Colonic mucosa (tissue), 4 donors: ENCODE data around the gene KDM3A. TPM values are rescaled to one million over a fixed set of nuclear protein-coding genes. Genes with fewer than 3 reads are reported as not detected.

Experiments used
- DNase-seq: peaks from one replicate; pipeline ENCODE4 v3.0.0-alpha.2; 2020
- H3K27ac ChIP-seq: fragments of 200-600 bp; one replicate; pipeline ENCODE4 v1.8.0; 2021
- H3K27me3 ChIP-seq: fragments of 200-600 bp; one replicate; pipeline ENCODE4 v1.8.0; 2021
- H3K36me3 ChIP-seq: fragments of 200-600 bp; one replicate; pipeline ENCODE4 v1.8.0; 2021
- H3K4me1 ChIP-seq: fragments of 200-600 bp; one replicate; pipeline ENCODE4 v1.8.0; 2021; ENCODE audit warnings: mild to moderate bottlenecking
- H3K4me3 ChIP-seq: fragments of 200-600 bp; one replicate; pipeline ENCODE4 v1.8.0; 2021
- H3K9ac ChIP-seq, 2 donors: one replicate each; pipeline ENCODE4 v1.7.0; 2013; ENCODE audit warnings: control low read depth in 2 of 2, low read depth in 2 of 2, low read length in 2 of 2
- H3K9me3 ChIP-seq: fragments of 200-600 bp; one replicate; pipeline ENCODE4 v1.8.0; 2021
- CTCF ChIP-seq: fragments of 200-600 bp; IDR thresholded peaks from one replicate; pipeline ENCODE4 v1.8.0; 2022; ENCODE audit warnings: antibody characterized with exemption, mild to moderate bottlenecking
- intact Hi-C: fragments of 100-400 bp; cut with DNase I; formaldehyde crosslinking; loops from one replicate; pipeline ENCODE4 v1.14.1; 2022
- total RNA-seq, 2 donors: library from RNA; stranded (reverse); fragmentation: NEBNext Ultra II Directional in 1 of 2; extraction: Animal tissue kit (Norgen Biotek cat#: 25700) in 1 of 2; gene quantifications; one replicate each; pipeline ENCODE4 v1.2.1, GENCODE V29; 2021
- donor health status: healthy.
- donor health status: DM: no; HTN: no; CAD: no.
- donor health status: DM: no; HTN: no; CAD: no.

KDM3A gene, protein sequence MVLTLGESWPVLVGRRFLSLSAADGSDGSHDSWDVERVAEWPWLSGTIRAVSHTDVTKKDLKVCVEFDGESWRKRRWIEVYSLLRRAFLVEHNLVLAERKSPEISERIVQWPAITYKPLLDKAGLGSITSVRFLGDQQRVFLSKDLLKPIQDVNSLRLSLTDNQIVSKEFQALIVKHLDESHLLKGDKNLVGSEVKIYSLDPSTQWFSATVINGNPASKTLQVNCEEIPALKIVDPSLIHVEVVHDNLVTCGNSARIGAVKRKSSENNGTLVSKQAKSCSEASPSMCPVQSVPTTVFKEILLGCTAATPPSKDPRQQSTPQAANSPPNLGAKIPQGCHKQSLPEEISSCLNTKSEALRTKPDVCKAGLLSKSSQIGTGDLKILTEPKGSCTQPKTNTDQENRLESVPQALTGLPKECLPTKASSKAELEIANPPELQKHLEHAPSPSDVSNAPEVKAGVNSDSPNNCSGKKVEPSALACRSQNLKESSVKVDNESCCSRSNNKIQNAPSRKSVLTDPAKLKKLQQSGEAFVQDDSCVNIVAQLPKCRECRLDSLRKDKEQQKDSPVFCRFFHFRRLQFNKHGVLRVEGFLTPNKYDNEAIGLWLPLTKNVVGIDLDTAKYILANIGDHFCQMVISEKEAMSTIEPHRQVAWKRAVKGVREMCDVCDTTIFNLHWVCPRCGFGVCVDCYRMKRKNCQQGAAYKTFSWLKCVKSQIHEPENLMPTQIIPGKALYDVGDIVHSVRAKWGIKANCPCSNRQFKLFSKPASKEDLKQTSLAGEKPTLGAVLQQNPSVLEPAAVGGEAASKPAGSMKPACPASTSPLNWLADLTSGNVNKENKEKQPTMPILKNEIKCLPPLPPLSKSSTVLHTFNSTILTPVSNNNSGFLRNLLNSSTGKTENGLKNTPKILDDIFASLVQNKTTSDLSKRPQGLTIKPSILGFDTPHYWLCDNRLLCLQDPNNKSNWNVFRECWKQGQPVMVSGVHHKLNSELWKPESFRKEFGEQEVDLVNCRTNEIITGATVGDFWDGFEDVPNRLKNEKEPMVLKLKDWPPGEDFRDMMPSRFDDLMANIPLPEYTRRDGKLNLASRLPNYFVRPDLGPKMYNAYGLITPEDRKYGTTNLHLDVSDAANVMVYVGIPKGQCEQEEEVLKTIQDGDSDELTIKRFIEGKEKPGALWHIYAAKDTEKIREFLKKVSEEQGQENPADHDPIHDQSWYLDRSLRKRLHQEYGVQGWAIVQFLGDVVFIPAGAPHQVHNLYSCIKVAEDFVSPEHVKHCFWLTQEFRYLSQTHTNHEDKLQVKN (N-terminal part only)
- total RNA-seq: 100 to 1,000 TPM in 1 of 2 donors, 10 to 100 TPM in 1; 35.9 to 101 TPM

- TF ChIP-seq CTCF: no peak
- Histone ChIP-seq H3K27ac (peak within 1 kb of the TSS; percentile 92), H3K9ac (peak within 1 kb of the TSS; percentile 77 to 93), H3K4me1 (peaks cover 17% of the 10 kb centered on the region), H3K27me3 (no peaks in the 10 kb centered on the region), H3K9me3 (no peaks in the 10 kb centered on the region), H3K36me3 (no peaks in the 10 kb centered on the region), H3K4me3 (peak within 1 kb of the TSS; percentile 52)
- peak; percentile 100 for DNase-seq
- intact Hi-C loops: no loop called here
Measured at GRCh38 chr2:86440631-86441391, at the start of gene KDM3A. KDM3A (plus strand) TSS chr2:86441371; CDS start chr2:86442048, 677 bp downstream.

- Histone ChIP-seq H3K27me3 (no peaks in the 10 kb centered on the region), H3K9me3 (no peaks in the 10 kb centered on the region), H3K4me1 (no peaks in the 10 kb centered on the region), H3K9ac (no peak overlapping the region), H3K4me3 (no peak overlapping the region), H3K27ac (peak overlapping the region; percentile 45), H3K36me3 (no peaks in the 10 kb centered on the region)
- no peak for TF ChIP-seq CTCF
- intact Hi-C loops: no loop called here
- DNase-seq: no peak
Measured at GRCh38 chr2:86392873-86393518, 48.2 kb upstream of the KDM3A start.

DNA sequence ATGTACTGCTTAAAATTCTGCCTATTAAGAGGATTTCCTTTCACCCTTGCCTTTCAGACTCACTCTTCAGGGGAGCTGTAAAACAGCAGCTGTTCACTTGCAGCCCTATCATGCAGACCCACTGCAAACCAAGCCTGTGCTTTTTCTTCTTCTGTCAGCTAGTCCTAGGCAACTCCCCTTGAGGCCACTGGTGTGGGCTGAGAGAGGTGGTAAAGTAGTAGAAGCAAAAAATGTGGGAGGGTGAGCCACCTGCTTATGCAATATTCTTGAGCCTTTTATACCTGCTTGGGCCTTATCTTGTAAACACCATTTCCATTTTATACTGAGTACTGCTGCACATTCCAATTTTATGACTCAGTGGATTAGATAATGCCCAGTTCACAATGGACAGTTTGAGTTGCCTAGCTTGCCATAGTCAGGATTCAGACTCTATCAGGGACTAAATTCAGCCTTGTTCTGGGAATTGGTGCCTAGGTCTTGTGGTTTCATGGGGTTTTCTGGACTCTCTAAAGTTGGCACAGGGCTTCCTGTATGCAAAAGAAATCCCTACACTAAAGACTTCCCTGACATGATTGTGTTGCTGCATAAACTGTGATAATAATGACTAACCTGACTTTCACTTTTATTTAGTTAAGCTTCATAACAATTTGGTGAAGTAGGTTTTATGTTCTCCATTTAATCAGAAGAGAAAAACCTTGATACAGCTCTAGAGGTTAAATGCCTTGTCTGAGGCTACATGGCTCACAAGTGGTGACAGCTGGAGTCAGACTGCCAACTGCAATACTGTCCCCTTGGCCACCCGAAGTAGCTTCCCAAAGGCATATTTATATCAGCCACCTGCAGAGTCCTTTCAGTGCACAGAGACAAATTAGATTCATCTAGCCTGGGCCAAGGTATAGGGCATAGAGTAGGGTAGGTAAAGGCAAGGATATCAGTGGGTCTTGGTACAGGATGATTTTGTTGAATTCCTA lies 47.4 kb upstream of the KDM3A start:
- no peak overlapping the region for H3K9ac ChIP-seq
- H3K4me1 ChIP-seq: no peaks in the 10 kb centered on the region
- no peaks in the 10 kb centered on the region for H3K27me3 ChIP-seq
- H3K4me3 ChIP-seq: no peak overlapping the region
- DNase-seq: peak; percentile 41
- TF ChIP-seq CTCF: no peak
- H3K9me3 ChIP-seq: no peaks in the 10 kb centered on the region
- peak overlapping the region; percentile 45 for H3K27ac ChIP-seq
- intact Hi-C loops: no loop called here
- no peaks in the 10 kb centered on the region for H3K36me3 ChIP-seq

DNA sequence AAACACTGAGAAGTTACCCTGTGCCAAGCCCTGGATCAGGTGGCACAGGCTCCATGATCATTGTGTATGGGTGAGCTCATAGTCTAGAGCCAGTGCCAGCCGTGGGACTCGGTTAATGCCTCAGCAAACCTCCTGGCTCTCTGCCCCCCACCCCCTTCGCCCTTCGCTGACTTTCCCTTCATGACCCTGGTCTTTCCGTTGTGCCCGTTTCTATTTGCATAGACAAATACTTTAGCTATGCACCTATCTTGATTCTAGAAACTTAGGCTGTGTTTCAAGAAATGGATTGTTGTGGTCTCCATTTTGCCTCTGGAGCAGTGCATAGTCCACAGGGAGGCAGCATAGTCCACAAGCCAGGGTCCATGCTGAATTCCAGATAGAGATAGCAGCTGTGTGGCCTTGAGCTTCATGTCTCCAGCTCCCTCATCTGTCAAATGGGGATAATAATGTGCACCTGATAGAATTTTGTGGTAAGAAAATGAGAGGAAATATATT lies 44.8 kb upstream of the KDM3A start:
- DNase-seq: peak; percentile 29
- intact Hi-C loops: no loop called here
- H3K4me1 ChIP-seq: no peaks in the 10 kb centered on the region

More for the DNA sequence above, 44.8 kb upstream of the KDM3A start:
- Histone ChIP-seq H3K27ac (no peak overlapping the region), H3K9ac (no peak overlapping the region), H3K9me3 (no peaks in the 10 kb centered on the region), H3K4me3 (no peak overlapping the region), H3K36me3 (no peaks in the 10 kb centered on the region), H3K27me3 (no peaks in the 10 kb centered on the region)
- TF ChIP-seq CTCF: no peak
